ENCODE results near the gene SORCS2.

DNA sequence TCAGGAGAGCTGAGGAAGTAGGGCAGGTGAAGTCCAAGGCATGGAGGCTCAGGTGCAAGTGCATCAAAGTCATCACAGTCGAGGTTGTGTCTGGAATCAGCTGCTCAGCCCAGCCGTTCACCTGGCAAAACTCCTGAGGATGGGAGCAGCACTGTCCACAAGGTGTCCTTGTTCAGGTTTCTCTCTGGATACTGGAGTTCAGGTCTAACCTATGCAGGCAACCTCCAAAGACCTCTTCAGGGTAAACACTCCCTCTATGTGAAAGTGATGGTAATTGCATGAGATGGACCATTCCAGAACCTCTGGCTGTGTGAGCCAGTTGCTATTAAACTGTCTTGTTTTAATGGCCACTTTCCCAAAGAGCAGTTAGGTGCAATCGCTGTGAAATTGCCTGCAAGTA lies 362.6 kb downstream of the SORCS2 start:
- TF ChIP-seq, protein P1, sequence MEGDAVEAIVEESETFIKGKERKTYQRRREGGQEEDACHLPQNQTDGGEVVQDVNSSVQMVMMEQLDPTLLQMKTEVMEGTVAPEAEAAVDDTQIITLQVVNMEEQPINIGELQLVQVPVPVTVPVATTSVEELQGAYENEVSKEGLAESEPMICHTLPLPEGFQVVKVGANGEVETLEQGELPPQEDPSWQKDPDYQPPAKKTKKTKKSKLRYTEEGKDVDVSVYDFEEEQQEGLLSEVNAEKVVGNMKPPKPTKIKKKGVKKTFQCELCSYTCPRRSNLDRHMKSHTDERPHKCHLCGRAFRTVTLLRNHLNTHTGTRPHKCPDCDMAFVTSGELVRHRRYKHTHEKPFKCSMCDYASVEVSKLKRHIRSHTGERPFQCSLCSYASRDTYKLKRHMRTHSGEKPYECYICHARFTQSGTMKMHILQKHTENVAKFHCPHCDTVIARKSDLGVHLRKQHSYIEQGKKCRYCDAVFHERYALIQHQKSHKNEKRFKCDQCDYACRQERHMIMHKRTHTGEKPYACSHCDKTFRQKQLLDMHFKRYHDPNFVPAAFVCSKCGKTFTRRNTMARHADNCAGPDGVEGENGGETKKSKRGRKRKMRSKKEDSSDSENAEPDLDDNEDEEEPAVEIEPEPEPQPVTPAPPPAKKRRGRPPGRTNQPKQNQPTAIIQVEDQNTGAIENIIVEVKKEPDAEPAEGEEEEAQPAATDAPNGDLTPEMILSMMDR (IDR thresholded peaks at IDR 0.05), result no peak
- no peak for TF ChIP-seq EZH2 (IDR thresholded peaks at IDR 0.05; ENCODE audit: borderline replicate concordance, insufficient read depth, low read depth, low read length, poor library complexity, severe bottlenecking)
